Measurements from ENCODE around the gene QRICH2. TPM values are rescaled to one million over a fixed set of nuclear protein-coding genes. Genes with fewer than 3 reads are reported as not detected.
"Not testable (repeated sequence)": the region's sequence is repeated elsewhere in the genome, so short reads cannot be mapped to it uniquely, and the experiment has no call there.

The QRICH2 gene
- total and polyA plus RNA-seq, 2 donors from 2014 or later, result 2.0 to 2.5 TPM

DNA sequence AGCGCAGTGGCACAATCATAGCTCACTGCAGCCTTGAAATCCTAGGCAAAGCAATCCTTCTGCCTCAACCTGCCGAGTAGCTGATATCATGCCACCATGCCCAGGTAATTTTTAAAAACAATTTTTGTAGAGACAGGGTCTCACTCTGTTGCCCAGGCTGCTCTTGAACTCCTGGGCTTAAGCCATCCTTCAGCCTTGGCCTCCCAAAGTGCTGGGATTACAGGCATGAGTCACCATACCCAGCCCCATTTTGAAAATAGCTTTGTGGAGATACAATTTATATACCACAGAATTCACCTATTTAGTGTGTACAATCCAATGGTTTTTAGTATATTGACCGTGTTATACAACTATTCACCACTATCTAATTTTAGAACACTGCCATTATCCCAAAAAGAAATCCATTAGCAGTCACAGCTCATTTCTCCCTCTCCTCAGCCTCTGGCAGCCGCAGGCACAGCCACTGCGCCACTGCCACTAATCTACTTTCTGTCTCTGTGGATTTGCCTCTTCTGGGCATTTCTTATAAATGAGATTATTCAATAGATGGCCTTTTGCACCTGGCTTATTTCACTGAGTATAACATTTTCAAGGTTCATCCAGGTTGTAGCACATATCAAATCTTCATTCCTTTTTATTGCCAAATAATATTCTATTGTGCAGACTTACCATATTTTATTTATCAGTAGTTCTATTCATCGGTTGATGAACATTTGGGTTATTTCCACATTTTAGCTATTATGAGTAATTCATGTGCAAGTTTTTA, 74.3 kb downstream of the QRICH2 start:
- Histone ChIP-seq H3K27me3 (ENCODE audit: control insufficient read depth, insufficient read depth, low read length) (no peaks in the 10 kb centered on the region), H3K36me3 (ENCODE audit: control insufficient read depth in 2 of 3, insufficient read depth in 3 of 3, low read length in 3 of 3) (no peaks in the 10 kb centered on the region), H3K4me3 (ENCODE audit: low read length in 3 of 3) (no peak overlapping the region), H3K9ac (ENCODE audit: low read length in 3 of 3) (no peak overlapping the region), H3K9me3 (ENCODE audit: control insufficient read depth in 2 of 3, insufficient read depth in 1 of 3, low read length in 3 of 3) (no peaks in the 10 kb centered on the region), H3K4me1 (ENCODE audit: control insufficient read depth in 2 of 3, insufficient read depth in 2 of 3, low read depth in 1 of 3, low read length in 3 of 3) (no peaks in the 10 kb centered on the region), H3K27ac (ENCODE audit: low read depth in 2 of 2, low read length in 2 of 2) (no peak overlapping the region)
- FAIRE-seq (no peak), DNase-seq (no peak)
- TF ChIP-seq, protein P1, sequence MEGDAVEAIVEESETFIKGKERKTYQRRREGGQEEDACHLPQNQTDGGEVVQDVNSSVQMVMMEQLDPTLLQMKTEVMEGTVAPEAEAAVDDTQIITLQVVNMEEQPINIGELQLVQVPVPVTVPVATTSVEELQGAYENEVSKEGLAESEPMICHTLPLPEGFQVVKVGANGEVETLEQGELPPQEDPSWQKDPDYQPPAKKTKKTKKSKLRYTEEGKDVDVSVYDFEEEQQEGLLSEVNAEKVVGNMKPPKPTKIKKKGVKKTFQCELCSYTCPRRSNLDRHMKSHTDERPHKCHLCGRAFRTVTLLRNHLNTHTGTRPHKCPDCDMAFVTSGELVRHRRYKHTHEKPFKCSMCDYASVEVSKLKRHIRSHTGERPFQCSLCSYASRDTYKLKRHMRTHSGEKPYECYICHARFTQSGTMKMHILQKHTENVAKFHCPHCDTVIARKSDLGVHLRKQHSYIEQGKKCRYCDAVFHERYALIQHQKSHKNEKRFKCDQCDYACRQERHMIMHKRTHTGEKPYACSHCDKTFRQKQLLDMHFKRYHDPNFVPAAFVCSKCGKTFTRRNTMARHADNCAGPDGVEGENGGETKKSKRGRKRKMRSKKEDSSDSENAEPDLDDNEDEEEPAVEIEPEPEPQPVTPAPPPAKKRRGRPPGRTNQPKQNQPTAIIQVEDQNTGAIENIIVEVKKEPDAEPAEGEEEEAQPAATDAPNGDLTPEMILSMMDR (IDR thresholded peaks at IDR 0.05; ENCODE audit: borderline replicate concordance, extremely low read depth, insufficient read depth), result no peak
- intact Hi-C loops (cut with DNase I), result no loop called here

DNA sequence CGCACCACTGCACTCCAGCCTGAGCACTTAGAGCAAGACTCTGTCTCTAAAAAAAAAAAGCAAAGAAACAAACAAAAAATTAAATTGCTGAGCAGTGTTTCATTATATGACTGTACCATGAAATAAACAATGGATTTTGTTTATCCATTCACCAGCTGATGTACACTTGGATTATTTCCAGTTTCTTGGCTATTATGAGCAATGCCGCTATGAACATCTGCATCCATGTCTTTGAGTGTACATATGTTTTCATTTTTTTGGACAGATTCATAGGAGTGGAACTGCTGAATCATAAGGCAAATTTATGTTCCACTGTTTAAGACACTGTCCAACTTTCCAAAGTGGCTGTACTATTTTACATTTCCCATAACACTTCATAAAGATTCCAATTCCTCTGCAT, 75.7 kb downstream of the QRICH2 start:
- no peaks in the 10 kb centered on the region for H3K36me3 ChIP-seq (ENCODE audit: control insufficient read depth in 2 of 3, insufficient read depth in 3 of 3, low read length in 3 of 3)
- H3K9ac ChIP-seq (ENCODE audit: low read length in 3 of 3), result no peak overlapping the region
- peak in 1 of 5 donors; percentile 50 for DNase-seq
- no peak overlapping the region for H3K4me3 ChIP-seq (ENCODE audit: low read length in 3 of 3)
- H3K9me3 ChIP-seq (ENCODE audit: control insufficient read depth in 2 of 3, insufficient read depth in 1 of 3, low read length in 3 of 3), result no peaks in the 10 kb centered on the region
- intact Hi-C loops (cut with DNase I), result no loop called here
- H3K4me1 ChIP-seq (ENCODE audit: control insufficient read depth in 2 of 3, insufficient read depth in 2 of 3, low read depth in 1 of 3, low read length in 3 of 3), result no peaks in the 10 kb centered on the region
- no peaks in the 10 kb centered on the region for H3K27me3 ChIP-seq (ENCODE audit: control insufficient read depth, insufficient read depth, low read length)
- TF ChIP-seq, protein P1 (IDR thresholded peaks at IDR 0.05; ENCODE audit: borderline replicate concordance, extremely low read depth, insufficient read depth), result no peak
- no peak overlapping the region for H3K27ac ChIP-seq (ENCODE audit: low read depth in 2 of 2, low read length in 2 of 2)
- FAIRE-seq, result no peak

DNA sequence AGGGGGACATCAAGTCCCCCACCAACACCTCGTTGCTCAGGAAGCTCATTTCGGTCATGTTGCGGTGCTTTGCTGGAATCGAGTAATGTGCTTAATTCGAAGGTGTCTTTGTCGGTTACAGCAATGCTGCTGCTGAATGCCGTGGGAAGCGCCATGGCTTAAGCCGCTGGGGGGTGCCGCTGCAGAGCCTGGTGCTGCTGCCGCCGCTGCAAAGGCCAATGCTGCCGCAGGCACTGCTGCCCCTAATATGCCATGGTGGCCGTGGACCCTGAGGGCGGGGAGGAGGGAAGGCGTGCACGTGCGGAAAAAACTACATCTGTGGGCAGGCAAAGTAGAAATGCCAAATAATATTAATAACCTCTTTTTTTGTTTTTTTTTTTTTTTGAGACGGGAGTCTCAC, 81.3 kb downstream of the QRICH2 start:
- not testable (repeated sequence) for DNase-seq; H3K4me1 ChIP-seq (ENCODE audit: control insufficient read depth in 2 of 3, insufficient read depth in 2 of 3, low read depth in 1 of 3, low read length in 3 of 3); H3K9me3 ChIP-seq (ENCODE audit: control insufficient read depth in 2 of 3, insufficient read depth in 1 of 3, low read length in 3 of 3); H3K4me3 ChIP-seq (ENCODE audit: low read length in 3 of 3); H3K9ac ChIP-seq (ENCODE audit: low read length in 3 of 3); H3K36me3 ChIP-seq (ENCODE audit: control insufficient read depth in 2 of 3, insufficient read depth in 3 of 3, low read length in 3 of 3); H3K27ac ChIP-seq (ENCODE audit: low read depth in 2 of 2, low read length in 2 of 2); FAIRE-seq; H3K27me3 ChIP-seq (ENCODE audit: control insufficient read depth, insufficient read depth, low read length)
- intact Hi-C loops (cut with DNase I), result loop anchor here (10.0 kb wide), 1 partner anchor 62 kb away; no protein-coding TSS in a partner anchor

DNA sequence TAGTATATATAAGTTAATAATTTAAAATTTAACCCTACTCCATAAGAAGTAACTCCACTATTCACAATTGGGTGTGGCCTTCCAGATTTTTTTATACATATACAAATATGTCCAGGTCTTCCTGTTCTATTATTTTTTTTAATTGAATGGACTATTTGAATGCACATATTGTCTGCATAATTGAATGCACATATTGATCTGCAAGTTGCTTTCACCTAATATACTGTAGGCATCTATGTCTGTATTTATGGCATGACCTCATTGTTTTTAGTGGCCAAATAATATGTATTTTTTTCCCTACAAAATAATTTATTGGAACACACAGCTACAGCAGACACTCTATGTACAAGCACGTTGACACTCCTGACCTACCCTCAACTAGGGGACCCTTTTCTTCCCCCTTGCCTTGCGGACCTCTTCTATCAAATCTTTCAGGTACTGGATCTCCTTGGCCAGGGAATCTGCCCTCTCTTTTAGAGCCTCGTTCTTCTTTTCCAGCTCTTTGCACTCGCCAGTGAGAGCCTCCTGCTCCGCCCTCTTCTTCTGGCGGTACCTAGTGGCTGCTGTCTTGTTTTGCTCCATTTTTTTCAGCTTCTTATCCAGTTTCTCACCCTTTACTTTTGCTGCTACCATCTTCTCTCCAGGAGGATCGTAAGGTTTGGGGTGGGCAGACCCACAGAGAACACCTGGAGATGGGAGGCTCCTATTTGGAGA, 82.5 kb downstream of the QRICH2 start:
- FAIRE-seq; H3K9ac ChIP-seq (ENCODE audit: low read length in 3 of 3); H3K36me3 ChIP-seq (ENCODE audit: control insufficient read depth in 2 of 3, insufficient read depth in 3 of 3, low read length in 3 of 3); H3K4me1 ChIP-seq (ENCODE audit: control insufficient read depth in 2 of 3, insufficient read depth in 2 of 3, low read depth in 1 of 3, low read length in 3 of 3); DNase-seq; H3K4me3 ChIP-seq (ENCODE audit: low read length in 3 of 3); H3K27ac ChIP-seq (ENCODE audit: low read depth in 2 of 2, low read length in 2 of 2); H3K9me3 ChIP-seq (ENCODE audit: control insufficient read depth in 2 of 3, insufficient read depth in 1 of 3, low read length in 3 of 3); H3K27me3 ChIP-seq (ENCODE audit: control insufficient read depth, insufficient read depth, low read length): not testable (repeated sequence)
- intact Hi-C loops (cut with DNase I), result loop anchor here (10.0 kb wide), 1 partner anchor 61 kb away; no protein-coding TSS in a partner anchor

Other genes with a start within 250 kb of the QRICH2 start
- 68.1 TPM for gene SRP68, start 235.8 kb downstream of the QRICH2 start, total RNA-seq
- 52.7 TPM for gene SRP68, start 235.8 kb downstream of the QRICH2 start, polyA plus RNA-seq (ENCODE audit: insufficient read depth, low read depth, low replicate concordance)
- gene GALR2, start 233.5 kb downstream of the QRICH2 start, total RNA-seq, result not detected
- gene GALR2, start 233.5 kb downstream of the QRICH2 start, polyA plus RNA-seq (ENCODE audit: insufficient read depth, low read depth, low replicate concordance), result not detected
- 0.22 TPM for gene ZACN, start 229.1 kb downstream of the QRICH2 start, total RNA-seq
- not detected for gene ZACN, start 229.1 kb downstream of the QRICH2 start, polyA plus RNA-seq (ENCODE audit: insufficient read depth, low read depth, low replicate concordance)
- gene EXOC7, start 204.5 kb downstream of the QRICH2 start, total RNA-seq, result 143 TPM
- gene EXOC7, start 204.5 kb downstream of the QRICH2 start, polyA plus RNA-seq (ENCODE audit: insufficient read depth, low read depth, low replicate concordance), result 83.2 TPM
- gene FOXJ1, start 167.0 kb downstream of the QRICH2 start, total RNA-seq, result 6.8 TPM
- gene FOXJ1, start 167.0 kb downstream of the QRICH2 start, polyA plus RNA-seq (ENCODE audit: insufficient read depth, low read depth, low replicate concordance), result 3.4 TPM
- gene RNF157, start 67.8 kb downstream of the QRICH2 start, total RNA-seq, result 4.8 TPM
- gene RNF157, start 67.8 kb downstream of the QRICH2 start, polyA plus RNA-seq (ENCODE audit: insufficient read depth, low read depth, low replicate concordance), result 12.4 TPM
- gene UBALD2, start 42.9 kb downstream of the QRICH2 start, total RNA-seq, result 54.3 TPM
- gene UBALD2, start 42.9 kb downstream of the QRICH2 start, polyA plus RNA-seq (ENCODE audit: insufficient read depth, low read depth, low replicate concordance), result 59.1 TPM
- gene PRPSAP1, start 45.6 kb upstream of the QRICH2 start, total RNA-seq, result 37.6 TPM
- 39.9 TPM for gene PRPSAP1, start 45.6 kb upstream of the QRICH2 start, polyA plus RNA-seq (ENCODE audit: insufficient read depth, low read depth, low replicate concordance)
- gene SPHK1, start 76.3 kb upstream of the QRICH2 start, total RNA-seq, result 10.4 TPM
- 1.5 TPM for gene SPHK1, start 76.3 kb upstream of the QRICH2 start, polyA plus RNA-seq (ENCODE audit: insufficient read depth, low read depth, low replicate concordance)
- 21.3 TPM for gene UBE2O, start 144.9 kb upstream of the QRICH2 start, total RNA-seq
- 5.5 TPM for gene UBE2O, start 144.9 kb upstream of the QRICH2 start, polyA plus RNA-seq (ENCODE audit: insufficient read depth, low read depth, low replicate concordance)
- not detected for gene AANAT, start 159.3 kb upstream of the QRICH2 start, total RNA-seq
- not detected for gene AANAT, start 159.3 kb upstream of the QRICH2 start, polyA plus RNA-seq (ENCODE audit: insufficient read depth, low read depth, low replicate concordance)
- gene RHBDF2, start 193.1 kb upstream of the QRICH2 start, total RNA-seq, result 58.6 TPM
- gene RHBDF2, start 193.1 kb upstream of the QRICH2 start, polyA plus RNA-seq (ENCODE audit: insufficient read depth, low read depth, low replicate concordance), result 6.8 TPM
- 12.6 TPM for gene CYGB, start 229.4 kb upstream of the QRICH2 start, total RNA-seq
- 6.7 TPM for gene CYGB, start 229.4 kb upstream of the QRICH2 start, polyA plus RNA-seq (ENCODE audit: insufficient read depth, low read depth, low replicate concordance)
- gene PRCD, start 231.8 kb upstream of the QRICH2 start, total RNA-seq, result 2.2 TPM
- not detected for gene PRCD, start 231.8 kb upstream of the QRICH2 start, polyA plus RNA-seq (ENCODE audit: insufficient read depth, low read depth, low replicate concordance)